Right renal cortex interstitium (tissue), 3 donors: ENCODE measurements around the gene VAT1L. TPM values are rescaled to one million over a fixed set of nuclear protein-coding genes. Genes with fewer than 3 reads are reported as not detected.

Source experiments
- polyA plus RNA-seq, 3 donors: library from polyadenylated mRNA; unstranded; fragments of 120-200 nt; gene quantifications; one replicate each; pipeline ENCODE4 v1.2.1, GENCODE V29; 2013; ENCODE audit not compliant: insufficient read length in 3 of 3

Gene VAT1L
- polyA plus RNA-seq, 3 donors: 4.6 to 5.2 (median 4.8) TPM

Other genes with a start within 250 kb of the VAT1L start
- gene NUDT7, start 66.0 kb upstream of the VAT1L start, polyA plus RNA-seq: 10 to 100 TPM; 10.3 to 16.8 (median 10.6) TPM
- under 1 TPM in 1 of 3 donors, not detected in 2; 0.12 TPM for gene CLEC3A, start 234.0 kb downstream of the VAT1L start, polyA plus RNA-seq